Immature natural killer cell (primary cell): ENCODE results near the gene ATAD5. TPM values are rescaled to one million over a fixed set of nuclear protein-coding genes. Genes with fewer than 3 reads are reported as not detected.

Experiments
- DNase-seq, 3 donors: peaks; one replicate each; pipeline ENCODE4 v3.0.0; 2022; ENCODE audit warnings: mixed read lengths in 1 of 3
- H3K27ac Mint-ChIP-seq, 6 donors: one replicate each; pipeline ENCODE4 v1.8.0; 2020; ENCODE audit warnings: mixed read lengths in 6 of 6, mild to moderate bottlenecking in 5 of 6, inconsistent platforms in 4 of 6, moderate library complexity in 3 of 6
- H3K27me3 Mint-ChIP-seq, 3 donors: one replicate each; pipeline ENCODE4 v1.8.0; 2020 to 2021; ENCODE audit warnings: low read depth in 3 of 3, mild to moderate bottlenecking in 3 of 3, mixed read lengths in 3 of 3, moderate library complexity in 3 of 3, inconsistent platforms in 1 of 3
- H3K36me3 Mint-ChIP-seq, 3 donors: one replicate each; pipeline ENCODE4 v1.8.0; 2020; ENCODE audit warnings: mixed read lengths in 3 of 3, inconsistent platforms in 2 of 3, mild to moderate bottlenecking in 2 of 3
- H3K4me1 Mint-ChIP-seq, 2 donors: one replicate each; pipeline ENCODE4 v1.8.0; 2020; ENCODE audit warnings: inconsistent platforms in 2 of 2, mild to moderate bottlenecking in 2 of 2, mixed read lengths in 2 of 2, moderate library complexity in 1 of 2
- H3K4me3 Mint-ChIP-seq, 5 donors: one replicate each; pipeline ENCODE4 v1.8.0; 2020; ENCODE audit warnings: mild to moderate bottlenecking in 5 of 5, mixed read lengths in 5 of 5, inconsistent platforms in 3 of 5, moderate library complexity in 3 of 5
- H3K9me3 Mint-ChIP-seq, 6 donors: one replicate each; pipeline ENCODE4 v1.8.0; 2020; ENCODE audit warnings: mild to moderate bottlenecking in 6 of 6, mixed read lengths in 6 of 6, inconsistent platforms in 4 of 6, moderate library complexity in 3 of 6
- polyA plus RNA-seq, 3 donors: library from polyadenylated mRNA; unstranded; fragments of 300-500 nt; fragmentation: Illumina TruSeq; gene quantifications; one replicate each; pipeline ENCODE4 v1.2.3, GENCODE V29; 2021

Gene ATAD5
- polyA plus RNA-seq = 1 to 10 TPM; 1.7 to 2.5 (median 1.8) TPM

GRCh38 chr17:30831663-30832437 lies at the start of gene ATAD5:
Gene ATAD5, plus strand, starts transcription at chr17:30831966. Its CDS starts 382 bp downstream, at chr17:30832348.
- peak within 1 kb of the TSS; percentile 96 to 99 (median 98) for H3K4me3 Mint-ChIP-seq
- H3K27me3 Mint-ChIP-seq = peaks cover 9 to 23% (median 10%) of the 10 kb centered on the region in 3 donors
- peak; percentile 86 to 87 (median 87) for DNase-seq
- H3K27ac Mint-ChIP-seq = peak within 1 kb of the TSS; percentile 85 to 95 (median 90)
- H3K36me3 Mint-ChIP-seq = peaks cover 0 to 3% (median 0%) of the 10 kb centered on the region in 3 donors
- H3K9me3 Mint-ChIP-seq = no peaks in the 10 kb centered on the region
- peaks cover 25 to 28% of the 10 kb centered on the region in 2 donors for H3K4me1 Mint-ChIP-seq

- Mint-ChIP-seq H3K9me3 (no peaks in the 10 kb centered on the region), H3K27ac (peak overlapping the region in 5 of 6 donors; percentile 5 to 79 (median 46)), H3K4me3 (no peak overlapping the region)
These were observed 49.6 kb upstream of the ATAD5 start for GRCh38 chr17:30782206-30782605.

GRCh38 chr17:30788918-30789317 lies 42.8 kb upstream of the ATAD5 start:
- Mint-ChIP-seq H3K4me3 (no peak overlapping the region), H3K4me1 (peaks cover 10 to 17% of the 10 kb centered on the region in 2 donors), H3K27me3 (peaks cover 0 to 6% (median 3%) of the 10 kb centered on the region in 3 donors), H3K36me3 (peaks cover 15 to 32% (median 22%) of the 10 kb centered on the region in 3 donors), H3K27ac (peak overlapping the region; percentile 18 to 92 (median 65)), H3K9me3 (no peaks in the 10 kb centered on the region)
- DNase-seq = no peak

More at GRCh38 chr17:30782206-30782605, 49.6 kb upstream of the ATAD5 start:
- Mint-ChIP-seq H3K4me1 (peaks cover 13 to 21% of the 10 kb centered on the region in 2 donors), H3K36me3 (peaks cover 3 to 16% (median 15%) of the 10 kb centered on the region in 3 donors), H3K27me3 (peaks cover 0 to 7% (median 0%) of the 10 kb centered on the region in 3 donors)
- DNase-seq = no peak

GRCh38 chr17:30790279-30790678 lies 41.5 kb upstream of the ATAD5 start:
- H3K9me3 Mint-ChIP-seq = no peaks in the 10 kb centered on the region
- H3K27ac Mint-ChIP-seq = peak overlapping the region; percentile 77 to 92 (median 90)
- no peak for DNase-seq
- no peak overlapping the region for H3K4me3 Mint-ChIP-seq
- H3K27me3 Mint-ChIP-seq = peaks cover 0 to 4% (median 3%) of the 10 kb centered on the region in 3 donors
- peaks cover 18 to 34% (median 26%) of the 10 kb centered on the region in 3 donors for H3K36me3 Mint-ChIP-seq
- peaks cover 10 to 17% of the 10 kb centered on the region in 2 donors for H3K4me1 Mint-ChIP-seq

- Mint-ChIP-seq H3K4me3 (no peak overlapping the region), H3K9me3 (no peaks in the 10 kb centered on the region), H3K27me3 (peaks cover 0 to 4% (median 3%) of the 10 kb centered on the region in 3 donors), H3K4me1 (peaks cover 13 to 17% of the 10 kb centered on the region in 2 donors), H3K27ac (peak overlapping the region in 3 of 6 donors; percentile 17 to 53 (median 27)), H3K36me3 (peaks cover 25 to 44% (median 28%) of the 10 kb centered on the region in 3 donors)
- no peak for DNase-seq
These were observed 38.3 kb upstream of the ATAD5 start for GRCh38 chr17:30793282-30793977.

- peak overlapping the region in 4 of 6 donors; percentile 17 to 36 (median 28) for H3K27ac Mint-ChIP-seq
- H3K36me3 Mint-ChIP-seq = peaks cover 24 to 40% (median 25%) of the 10 kb centered on the region in 3 donors
- H3K27me3 Mint-ChIP-seq = peaks cover 0 to 4% (median 3%) of the 10 kb centered on the region in 3 donors
- no peak overlapping the region for H3K4me3 Mint-ChIP-seq
- no peaks in the 10 kb centered on the region for H3K9me3 Mint-ChIP-seq
- DNase-seq = no peak
- peaks cover 10 to 12% of the 10 kb centered on the region in 2 donors for H3K4me1 Mint-ChIP-seq
These were observed 37.4 kb upstream of the ATAD5 start for GRCh38 chr17:30794372-30794771.

- Mint-ChIP-seq H3K9me3 (no peaks in the 10 kb centered on the region), H3K4me1 (peaks cover 0 to 6% of the 10 kb centered on the region in 2 donors), H3K36me3 (peaks cover 22 to 41% (median 28%) of the 10 kb centered on the region in 3 donors), H3K4me3 (no peak overlapping the region), H3K27ac (peak overlapping the region in 3 of 6 donors; percentile 34 to 67 (median 53)), H3K27me3 (peaks cover 0 to 3% (median 3%) of the 10 kb centered on the region in 3 donors)
- DNase-seq = no peak
These were observed 35.8 kb upstream of the ATAD5 start for GRCh38 chr17:30796016-30796415.

GRCh38 chr17:30801671-30802070 lies 30.1 kb upstream of the ATAD5 start:
- peaks cover 22 to 42% (median 24%) of the 10 kb centered on the region in 3 donors for H3K36me3 Mint-ChIP-seq
- peaks cover 23 to 28% of the 10 kb centered on the region in 2 donors for H3K4me1 Mint-ChIP-seq
- no peak overlapping the region for H3K4me3 Mint-ChIP-seq
- H3K9me3 Mint-ChIP-seq = no peaks in the 10 kb centered on the region
- peak overlapping the region in 4 of 6 donors; percentile 21 to 84 (median 49) for H3K27ac Mint-ChIP-seq
- peaks cover 0 to 3% (median 0%) of the 10 kb centered on the region in 3 donors for H3K27me3 Mint-ChIP-seq
- no peak for DNase-seq

GRCh38 chr17:30805944-30806456 lies 25.8 kb upstream of the ATAD5 start:
- H3K4me3 Mint-ChIP-seq = no peak overlapping the region
- H3K9me3 Mint-ChIP-seq = no peaks in the 10 kb centered on the region
- peaks cover 9 to 24% (median 13%) of the 10 kb centered on the region in 3 donors for H3K36me3 Mint-ChIP-seq
- peaks cover 2 to 4% (median 3%) of the 10 kb centered on the region in 3 donors for H3K27me3 Mint-ChIP-seq
- peak overlapping the region; percentile 40 to 79 (median 78) for H3K27ac Mint-ChIP-seq
- H3K4me1 Mint-ChIP-seq = peaks cover 59 to 65% of the 10 kb centered on the region in 2 donors
- DNase-seq = no peak

GRCh38 chr17:30807896-30808295 lies 23.9 kb upstream of the ATAD5 start:
- H3K9me3 Mint-ChIP-seq = no peaks in the 10 kb centered on the region
- H3K4me1 Mint-ChIP-seq = peaks cover 68 to 77% of the 10 kb centered on the region in 2 donors
- DNase-seq = no peak
- H3K36me3 Mint-ChIP-seq = peaks cover 4 to 11% (median 7%) of the 10 kb centered on the region in 3 donors
- peak overlapping the region; percentile 40 to 94 (median 84) for H3K27ac Mint-ChIP-seq
- H3K4me3 Mint-ChIP-seq = peak overlapping the region; percentile 56 to 70 (median 59)
- peaks cover 0 to 4% (median 2%) of the 10 kb centered on the region in 3 donors for H3K27me3 Mint-ChIP-seq

- no peaks in the 10 kb centered on the region for H3K9me3 Mint-ChIP-seq
- peak overlapping the region; percentile 86 to 98 (median 94) for H3K27ac Mint-ChIP-seq
- peaks cover 73 to 81% of the 10 kb centered on the region in 2 donors for H3K4me1 Mint-ChIP-seq
- DNase-seq = peak; percentile 60 to 67 (median 65)
- H3K36me3 Mint-ChIP-seq = peaks cover 0 to 4% (median 0%) of the 10 kb centered on the region in 3 donors
- peaks cover 0 to 4% (median 2%) of the 10 kb centered on the region in 3 donors for H3K27me3 Mint-ChIP-seq
- peak overlapping the region; percentile 81 to 90 (median 84) for H3K4me3 Mint-ChIP-seq
These were observed 22.9 kb upstream of the ATAD5 start for GRCh38 chr17:30808785-30809286.

- H3K27ac Mint-ChIP-seq = peak overlapping the region; percentile 86 to 98 (median 94)
- no peaks in the 10 kb centered on the region for H3K36me3 Mint-ChIP-seq
- no peak for DNase-seq
- no peaks in the 10 kb centered on the region for H3K9me3 Mint-ChIP-seq
- H3K4me1 Mint-ChIP-seq = peaks cover 66 to 74% of the 10 kb centered on the region in 2 donors
- H3K27me3 Mint-ChIP-seq = peaks cover 0 to 4% (median 2%) of the 10 kb centered on the region in 3 donors
- peak overlapping the region; percentile 81 to 90 (median 84) for H3K4me3 Mint-ChIP-seq
These were observed 21.9 kb upstream of the ATAD5 start for GRCh38 chr17:30809867-30810266.
